HCT116 (cell line): ENCODE measurements around the gene KPNA2. TPM values are rescaled to one million over a fixed set of nuclear protein-coding genes. Genes with fewer than 3 reads are reported as not detected.
"Not testable (repeated sequence)": the region's sequence is repeated elsewhere in the genome, so short reads cannot be mapped to it uniquely, and the experiment has no call there.

ENCODE experiments used
- ATAC-seq: fragments of 200-7000 bp; cut with Tn5 transposase; 2 replicates; pipeline ENCODE4 v1.9.1; 2020; ENCODE audit warnings: mild to moderate bottlenecking, moderate library complexity
- BruUV-seq: library from RNA; stranded (reverse); fragments of 400-500 nt; replicated peaks from 2 replicates; lab custom pipeline; 2021; lab: Mats Ljungman, UMichigan
- CTCF ChIA-PET: fragments of 300-600 bp; sonication (Branson Sonifier 250); formaldehyde crosslinking; loops from one replicate; lab custom pipeline; 2021; ENCODE audit warnings: antibody characterized with exemption; lab: Charles Lee
- POLR2A ChIA-PET: fragments of 300-600, 350-600 bp; sonication (Branson Sonifier 250); formaldehyde crosslinking; loops from one replicate; lab custom pipeline; 2021; ENCODE audit warnings: antibody characterized with exemption; lab: Charles Lee
- RAD21 ChIA-PET, 2 experiments: fragments of 300-600 bp; sonication (Branson Sonifier 250); formaldehyde crosslinking; loops; one replicate each; lab custom pipeline; 2023; ENCODE audit warnings: low total read pairs in 2 of 2; ENCODE audit not compliant: uncharacterized antibody in 2 of 2, unreplicated experiment in 2 of 2, low non-redundant PET in 1 of 2; lab: Charles Lee
- DNase-seq: peaks from one replicate; pipeline ENCODE4 v3.0.0-alpha.2; 2010; ENCODE audit warnings: low read depth, low spot score
- H2AFZ ChIP-seq: fragments of 200-600 bp; shearing (Covaris generic), sonication (generic); 2 replicates; pipeline ENCODE4 v1.6.1; 2017; ENCODE audit warnings: low read depth, mixed run types, mixed read lengths, antibody characterized with exemption, low read length; ENCODE audit not compliant: poor library complexity, severe bottlenecking
- H3K27ac ChIP-seq: 2 replicates; pipeline ENCODE4 v1.5.1; 2012; ENCODE audit warnings: low read depth, low read length
- H3K27me3 ChIP-seq: fragments of 200-600 bp; sonication (generic); 2 replicates; pipeline ENCODE4 v1.6.1; 2016; ENCODE audit warnings: mixed run types, low read length, mixed read lengths; ENCODE audit not compliant: insufficient read depth
- H3K36me3 ChIP-seq, 2 experiments: fragments of 200-500 bp in 1 of 2; fragments of 200-600 bp in 1 of 2; sonication (Bioruptor generic) in 1 of 2; sonication (generic) in 1 of 2; 2 replicates each; pipeline versions ENCODE4 v1.5.1 to v1.6.1; 2014 to 2016; ENCODE audit warnings: low read length in 2 of 2, inconsistent platforms in 1 of 2, mixed read lengths in 1 of 2, mixed run types in 1 of 2; ENCODE audit not compliant: insufficient read depth in 2 of 2, control insufficient read depth in 1 of 2
- H3K4me1 ChIP-seq, 2 experiments: fragments of 200-600 bp in 1 of 2; sonication (generic) in 1 of 2; 2 replicates each; pipeline versions ENCODE4 v1.5.1 to v1.6.1; 2012 to 2017; ENCODE audit warnings: low read length in 2 of 2, inconsistent platforms in 1 of 2, mild to moderate bottlenecking in 1 of 2, mixed read lengths in 1 of 2, mixed run types in 1 of 2, moderate library complexity in 1 of 2; ENCODE audit not compliant: insufficient read depth in 2 of 2, control insufficient read depth in 1 of 2
- H3K4me2 ChIP-seq: fragments of 200-600 bp; sonication (generic); 2 replicates; pipeline ENCODE4 v1.6.1; 2017; ENCODE audit warnings: mixed run types, low read length, mixed read lengths
- H3K4me3 ChIP-seq, 2 experiments: fragments of 200-600 bp in 1 of 2; sonication (generic) in 1 of 2; replicated peaks in 1 of 2; 2 replicates each; pipeline ENCODE4 v1.5.1; 2011 to 2016; ENCODE audit warnings: low read length in 2 of 2, control low read depth in 1 of 2, low read depth in 1 of 2, mild to moderate bottlenecking in 1 of 2, mixed read lengths in 1 of 2, mixed run types in 1 of 2
- H3K79me2 ChIP-seq: fragments of 200-600 bp; sonication (generic); 2 replicates; pipeline ENCODE4 v1.6.1; 2017; ENCODE audit warnings: mild to moderate bottlenecking, mixed run types, low read length, moderate library complexity, mixed read lengths; ENCODE audit not compliant: insufficient read depth
- H3K9ac ChIP-seq: fragments of 200-600 bp; sonication (generic); 2 replicates; pipeline ENCODE4 v1.6.1; 2016; ENCODE audit warnings: low read length, mixed read lengths
- H3K9me2 ChIP-seq: fragments of 200-600 bp; sonication (generic), shearing (Covaris generic); 2 replicates; pipeline ENCODE4 v1.6.1; 2017; ENCODE audit warnings: mixed run types, mild to moderate bottlenecking, moderate library complexity; ENCODE audit not compliant: insufficient read depth
- H3K9me3 ChIP-seq, 2 experiments: fragments of 200-500 bp in 1 of 2; fragments of 200-600 bp in 1 of 2; sonication (Bioruptor generic) in 1 of 2; sonication (generic) in 1 of 2; 2 replicates each; pipeline ENCODE4 v1.6.1; 2014 to 2017; ENCODE audit warnings: low read length in 2 of 2, mixed read lengths in 2 of 2, inconsistent platforms in 1 of 2, low read depth in 1 of 2, mild to moderate bottlenecking in 1 of 2, mixed run types in 1 of 2, moderate library complexity in 1 of 2; ENCODE audit not compliant: control insufficient read depth in 1 of 2, insufficient read depth in 1 of 2
- H4K20me1 ChIP-seq: fragments of 200-600 bp; sonication (generic), shearing (Covaris generic); 2 replicates; pipeline ENCODE4 v1.6.1; 2017; ENCODE audit warnings: mixed run types, mild to moderate bottlenecking, moderate library complexity; ENCODE audit not compliant: insufficient read depth
- TCF7L2 ChIP-seq: IDR thresholded peaks from 2 replicates; pipeline ENCODE4 v1.7.0; 2011; ENCODE audit warnings: borderline replicate concordance, inconsistent platforms; ENCODE audit not compliant: insufficient read depth, insufficient read length; ENCODE audit errors: extremely low read depth
- intact Hi-C: fragments of 100-400 bp; cut with micrococcal nuclease; formaldehyde crosslinking; loops from 2 replicates; pipeline ENCODE4 v1.10.0; 2022
- total RNA-seq: library from RNA; stranded (reverse); gene quantifications from one replicate; pipeline ENCODE4 v1.2.1, GENCODE V29; 2021; ENCODE audit not compliant: unreplicated experiment

The KPNA2 gene
- total RNA-seq, 1 experiment from 2014 or later = 330 TPM

- BruUV-seq, DNase-seq, H3K27me3 ChIP-seq, H3K4me2 ChIP-seq, CTCF ChIA-PET, H3K9ac ChIP-seq, H3K36me3 ChIP-seq, H3K9me2 ChIP-seq, H4K20me1 ChIP-seq, H3K4me3 ChIP-seq, H3K79me2 ChIP-seq, H3K9me3 ChIP-seq, RAD21 ChIA-PET, H3K27ac ChIP-seq, intact Hi-C loops, H2AFZ ChIP-seq: not testable (repeated sequence)
- peak; percentile 40 for TF ChIP-seq TCF7L2
- H3K4me1 ChIP-seq = peaks cover 15 to 19% of the 10 kb centered on the region in 2 experiments
- 0 out of 2 replicates have a peak, but pooled peaks have one; percentile 5 for ATAC-seq
- POLR2A ChIA-PET = interaction anchor here (1.1 kb wide), 1 partner anchor 51 kb away, joined by 4 read pairs; the partner anchor contains the start of gene KPNA2
Observed at GRCh38 chr17:68086666-68087065, 51.1 kb downstream of the KPNA2 start.

DNA sequence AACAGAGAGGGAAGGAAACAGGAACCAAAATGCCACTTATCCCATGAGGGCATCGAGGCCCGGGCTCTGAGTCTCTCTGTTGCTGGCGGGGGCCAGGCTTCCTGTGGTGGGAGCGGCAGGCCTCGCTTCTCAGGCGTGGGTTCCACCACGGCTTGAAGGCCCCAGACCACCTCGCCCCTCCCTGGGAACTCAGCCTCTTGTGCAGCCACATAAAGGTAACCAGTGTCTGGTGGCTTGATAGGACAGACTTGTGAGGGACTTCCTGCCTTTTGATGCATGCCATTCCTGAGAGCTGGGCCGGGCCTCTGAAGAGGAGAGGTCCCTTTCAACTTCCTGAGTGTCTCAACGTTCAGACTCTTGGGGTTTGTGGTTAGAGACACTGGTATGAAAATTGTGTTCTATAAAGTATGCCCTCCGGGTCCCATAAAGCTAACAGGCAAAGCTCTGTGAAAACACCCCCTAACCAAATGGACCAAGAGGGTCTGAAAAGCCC lies 51.6 kb downstream of the KPNA2 start:
- H3K27me3 ChIP-seq, intact Hi-C loops, H2AFZ ChIP-seq, H3K9me3 ChIP-seq, H3K9ac ChIP-seq, H3K9me2 ChIP-seq, BruUV-seq, H3K36me3 ChIP-seq, H4K20me1 ChIP-seq, CTCF ChIA-PET, H3K4me3 ChIP-seq, DNase-seq, H3K27ac ChIP-seq, H3K4me2 ChIP-seq, H3K79me2 ChIP-seq, RAD21 ChIA-PET: not testable (repeated sequence)
- POLR2A ChIA-PET = interaction anchor here (1.1 kb wide), 1 partner anchor 52 kb away, joined by 4 read pairs; the partner anchor contains the start of gene KPNA2
- ATAC-seq = peak; percentile 79
- H3K4me1 ChIP-seq = peaks cover 15 to 19% of the 10 kb centered on the region in 2 experiments
